Mesendoderm (in vitro differentiated cells): Measurements from ENCODE around the gene ARL13B.

ENCODE experiments used
- DNase-seq: peaks from one replicate; pipeline ENCODE4 v3.0.0; 2013
- H2AK5ac ChIP-seq: 2 replicates; pipeline ENCODE4 v1.6.1; 2013; ENCODE audit warnings: low read length, inconsistent platforms
- H2BK120ac ChIP-seq: 2 replicates; pipeline ENCODE4 v1.6.1; 2013; ENCODE audit warnings: low read depth, mild to moderate bottlenecking, low read length, moderate library complexity, mixed read lengths
- H2BK15ac ChIP-seq: replicated peaks from 2 replicates; pipeline ENCODE4 v1.6.1; 2013; ENCODE audit warnings: low read depth, mild to moderate bottlenecking, moderate library complexity
- H2BK5ac ChIP-seq: 2 replicates; pipeline ENCODE4 v1.6.1; 2013; ENCODE audit warnings: low read length, inconsistent platforms
- H3K18ac ChIP-seq: 2 replicates; pipeline ENCODE4 v1.6.1; 2013; ENCODE audit warnings: mild to moderate bottlenecking, low read length, mixed read lengths
- H3K23ac ChIP-seq: one replicate; pipeline ENCODE4 v1.6.1; 2013; ENCODE audit warnings: low read length
- H3K27ac ChIP-seq: 2 replicates; pipeline ENCODE4 v1.5.1; 2013; ENCODE audit warnings: low read depth, mild to moderate bottlenecking, inconsistent platforms, low read length, moderate library complexity
- H3K27me3 ChIP-seq: 2 replicates; pipeline ENCODE4 v1.6.1; 2013; ENCODE audit warnings: low read length, control low read depth, mild to moderate bottlenecking, inconsistent platforms; ENCODE audit not compliant: insufficient read depth, poor library complexity
- H3K36me3 ChIP-seq: 2 replicates; pipeline ENCODE4 v1.6.1; 2013; ENCODE audit warnings: low read length, inconsistent platforms; ENCODE audit not compliant: control insufficient read depth, insufficient read depth
- H3K4ac ChIP-seq: one replicate; pipeline ENCODE4 v1.6.1; 2013; ENCODE audit warnings: low read depth, mild to moderate bottlenecking, low read length, moderate library complexity
- H3K4me1 ChIP-seq: 2 replicates; pipeline ENCODE4 v1.6.1; 2013; ENCODE audit warnings: low read depth, low read length, inconsistent platforms; ENCODE audit not compliant: control insufficient read depth
- H3K4me2 ChIP-seq: 2 replicates; pipeline ENCODE4 v1.6.1; 2013; ENCODE audit warnings: low read length
- H3K4me3 ChIP-seq: 2 replicates; pipeline ENCODE4 v1.5.1; 2013; ENCODE audit warnings: mild to moderate bottlenecking, low read length
- H3K56ac ChIP-seq: one replicate; pipeline ENCODE4 v1.6.1; 2013; ENCODE audit warnings: low read length
- H3K79me1 ChIP-seq: 2 replicates; pipeline ENCODE4 v1.6.1; 2013; ENCODE audit warnings: low read length, inconsistent platforms
- H3K79me2 ChIP-seq: 2 replicates; pipeline ENCODE4 v1.6.1; 2013; ENCODE audit warnings: mild to moderate bottlenecking, low read length; ENCODE audit not compliant: control insufficient read depth, insufficient read depth
- H3K9ac ChIP-seq: 2 replicates; pipeline ENCODE4 v1.6.1; 2013; ENCODE audit warnings: low read length, inconsistent platforms
- H4K5ac ChIP-seq: one replicate; pipeline ENCODE4 v1.6.1; 2013; ENCODE audit warnings: low read length
- H4K8ac ChIP-seq: one replicate; pipeline ENCODE4 v1.6.1; 2013; ENCODE audit warnings: low read depth, mild to moderate bottlenecking, control low read depth, low read length, moderate library complexity
- WGBS: extraction: QIAGEN DNeasy Blood & Tissue Kit; methylation state at CpG from one replicate; pipeline ENCODE4 v1.1.7; 2013; ENCODE audit warnings: low lambda C conversion rate, missing lambda C conversion rate; ENCODE audit not compliant: insufficient coverage; ENCODE audit errors: extremely low coverage; 5-methylcytosine and 5-hydroxymethylcytosine counted together

Gene ARL13B

GRCh38 chr3:93988283-93988682 is 8.3 kb downstream of the ARL13B start:
- Histone ChIP-seq H3K18ac (no peak overlapping the region), H3K27ac (no peak overlapping the region), H2BK120ac (no peak overlapping the region), H3K23ac (no peak overlapping the region), H3K27me3 (no peaks in the 10 kb centered on the region), H3K9ac (no peak overlapping the region), H3K4ac (no peak overlapping the region), H3K79me1 (peaks cover 3% of the 10 kb centered on the region), H4K8ac (no peak overlapping the region), H3K4me1 (no peaks in the 10 kb centered on the region), H4K5ac (no peak overlapping the region), H3K79me2 (peaks cover 15% of the 10 kb centered on the region), H3K56ac (no peak overlapping the region), H2AK5ac (no peak overlapping the region), H2BK15ac (no peak overlapping the region), H2BK5ac (no peak overlapping the region), H3K4me3 (no peak overlapping the region), H3K36me3 (no peaks in the 10 kb centered on the region), H3K4me2 (no peak overlapping the region)
- no peak for DNase-seq

- no peak overlapping the region for H3K9ac ChIP-seq
- H3K27me3 ChIP-seq: no peaks in the 10 kb centered on the region
- H3K4me1 ChIP-seq: no peaks in the 10 kb centered on the region
- DNase-seq: no peak
- H2BK5ac ChIP-seq: no peak overlapping the region
- no peaks in the 10 kb centered on the region for H3K36me3 ChIP-seq
- H3K4ac ChIP-seq: no peak overlapping the region
- no peak overlapping the region for H2AK5ac ChIP-seq
- peaks cover 13% of the 10 kb centered on the region for H3K79me2 ChIP-seq
- no peak overlapping the region for H3K56ac ChIP-seq
- no peak overlapping the region for H2BK15ac ChIP-seq
- no peak overlapping the region for H4K5ac ChIP-seq
- H3K4me2 ChIP-seq: no peak overlapping the region
- H4K8ac ChIP-seq: no peak overlapping the region
- no peak overlapping the region for H3K23ac ChIP-seq
- no peak overlapping the region for H2BK120ac ChIP-seq
- no CpG with 5 or more reads among the region's 9 CpGs for WGBS
- no peak overlapping the region for H3K27ac ChIP-seq
- no peak overlapping the region for H3K18ac ChIP-seq
- no peak overlapping the region for H3K4me3 ChIP-seq
- H3K79me1 ChIP-seq: peaks cover 3% of the 10 kb centered on the region
Observed at GRCh38 chr3:93988764-93989163, 8.8 kb downstream of the ARL13B start.

DNA sequence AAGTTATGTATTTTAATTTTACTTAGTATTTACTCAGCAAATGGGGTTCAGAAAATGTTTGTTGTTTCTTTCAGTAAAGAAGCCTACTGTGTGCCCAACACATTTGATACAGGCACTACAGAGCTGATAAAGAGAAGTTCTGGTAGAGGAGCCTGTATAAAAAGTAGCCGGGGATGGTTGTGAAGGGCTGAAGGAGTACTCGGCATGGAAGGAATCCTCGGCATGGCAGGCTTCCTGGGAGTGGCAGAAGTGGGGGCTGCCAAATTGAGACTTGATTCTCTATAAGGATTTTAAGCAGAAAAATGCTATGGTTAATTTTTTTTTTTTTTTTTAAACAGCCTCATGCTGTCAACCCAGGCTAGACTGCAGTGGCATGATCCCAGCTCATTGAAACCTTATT is 9.3 kb downstream of the ARL13B start:
- Histone ChIP-seq H4K8ac (no peak overlapping the region), H3K56ac (no peak overlapping the region), H3K36me3 (no peaks in the 10 kb centered on the region), H4K5ac (no peak overlapping the region), H3K23ac (no peak overlapping the region), H3K9ac (no peak overlapping the region), H3K4me3 (no peak overlapping the region), H2AK5ac (no peak overlapping the region), H3K18ac (no peak overlapping the region), H2BK15ac (no peak overlapping the region), H2BK5ac (no peak overlapping the region), H3K27me3 (no peaks in the 10 kb centered on the region), H3K4me2 (no peak overlapping the region), H2BK120ac (no peak overlapping the region), H3K27ac (no peak overlapping the region), H3K79me1 (peaks cover 4% of the 10 kb centered on the region), H3K4ac (no peak overlapping the region), H3K4me1 (no peaks in the 10 kb centered on the region), H3K79me2 (peaks cover 16% of the 10 kb centered on the region)
- WGBS: no CpG with 5 or more reads among the region's 3 CpGs
- peak; percentile 31 for DNase-seq

DNA sequence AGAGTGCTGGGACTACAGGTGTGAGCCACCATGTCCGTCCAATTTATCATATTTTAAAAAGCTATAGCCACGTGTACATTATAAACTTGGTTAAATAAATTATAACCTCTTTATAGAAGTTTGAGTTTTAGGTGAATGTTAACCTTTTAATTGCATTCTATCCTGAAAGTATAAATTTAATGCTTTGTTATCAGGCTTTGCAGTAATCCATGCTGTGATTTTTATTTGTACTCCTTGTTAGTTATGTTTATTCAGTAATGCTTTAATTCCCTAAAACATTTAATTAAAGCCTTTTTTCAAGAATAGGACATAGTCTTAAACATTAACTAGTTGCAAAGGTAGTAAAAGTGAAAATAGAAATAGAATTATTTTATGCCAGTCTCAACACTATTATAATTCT is 11.7 kb downstream of the ARL13B start:
- Histone ChIP-seq H3K4me1 (no peaks in the 10 kb centered on the region), H3K56ac (no peak overlapping the region), H3K23ac (no peak overlapping the region), H3K79me2 (peaks cover 11% of the 10 kb centered on the region), H3K4me2 (no peak overlapping the region), H3K18ac (no peak overlapping the region), H2BK5ac (no peak overlapping the region), H3K27ac (no peak overlapping the region), H4K5ac (no peak overlapping the region), H3K4ac (no peak overlapping the region), H2BK15ac (no peak overlapping the region), H3K9ac (no peak overlapping the region), H3K4me3 (no peak overlapping the region), H3K79me1 (peaks cover 6% of the 10 kb centered on the region), H2AK5ac (no peak overlapping the region), H3K36me3 (no peaks in the 10 kb centered on the region), H4K8ac (no peak overlapping the region), H2BK120ac (no peak overlapping the region), H3K27me3 (no peaks in the 10 kb centered on the region)
- DNase-seq: no peak
- no CpG with 5 or more reads among the region's 2 CpGs for WGBS

DNA sequence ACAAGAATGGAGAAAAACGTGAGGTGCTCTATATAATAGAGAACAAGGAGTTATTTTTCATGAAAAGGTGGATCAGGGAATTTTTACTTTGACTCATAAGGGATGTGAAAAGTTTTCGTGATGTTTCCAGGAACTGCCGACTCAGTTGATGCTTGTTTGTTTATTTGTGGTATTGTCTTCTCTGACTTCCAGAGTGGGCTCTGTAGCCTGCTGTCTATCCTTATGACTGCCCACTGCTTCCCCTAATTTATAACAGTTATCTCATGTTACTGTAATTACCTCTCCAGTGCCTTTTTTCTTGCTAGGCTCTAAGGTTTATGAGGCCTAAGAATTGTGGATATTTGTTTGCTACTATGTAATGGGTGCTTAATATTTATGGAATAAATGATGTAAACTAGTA is 12.3 kb downstream of the ARL13B start:
- no peaks in the 10 kb centered on the region for H3K36me3 ChIP-seq
- no peak overlapping the region for H4K8ac ChIP-seq
- no peak overlapping the region for H3K4me2 ChIP-seq
- no peak overlapping the region for H4K5ac ChIP-seq
- H2AK5ac ChIP-seq: no peak overlapping the region
- H2BK5ac ChIP-seq: no peak overlapping the region
- no peak overlapping the region for H3K23ac ChIP-seq
- peaks cover 11% of the 10 kb centered on the region for H3K79me2 ChIP-seq
- H2BK15ac ChIP-seq: no peak overlapping the region
- H3K4me3 ChIP-seq: no peak overlapping the region
- H3K9ac ChIP-seq: no peak overlapping the region
- no CpG with 5 or more reads among the region's 3 CpGs for WGBS
- no peaks in the 10 kb centered on the region for H3K4me1 ChIP-seq
- H3K27me3 ChIP-seq: no peaks in the 10 kb centered on the region
- H3K4ac ChIP-seq: no peak overlapping the region
- no peak overlapping the region for H3K18ac ChIP-seq
- no peak for DNase-seq
- no peak overlapping the region for H3K56ac ChIP-seq
- H3K27ac ChIP-seq: no peak overlapping the region
- no peak overlapping the region for H2BK120ac ChIP-seq
- H3K79me1 ChIP-seq: peaks cover 8% of the 10 kb centered on the region

DNA sequence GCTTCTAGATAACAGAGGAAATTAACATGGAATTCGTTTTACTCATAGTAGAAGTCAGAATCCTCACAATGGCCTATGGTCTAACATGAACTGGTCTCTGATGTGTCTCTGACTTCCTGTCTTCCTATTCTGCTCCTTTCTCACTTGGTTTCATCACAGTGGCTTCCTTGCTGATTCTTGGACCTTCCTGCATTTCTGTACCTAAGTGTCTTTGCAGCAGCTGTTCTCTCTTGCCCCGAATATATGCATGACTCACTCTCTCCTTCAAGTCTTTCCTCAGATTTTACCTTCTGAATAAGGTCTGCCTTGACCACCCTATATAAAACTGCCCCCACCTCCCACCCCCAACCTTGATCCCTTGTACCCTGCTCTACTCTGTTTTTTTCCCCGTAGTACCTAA is 14.1 kb downstream of the ARL13B start:
- H2AK5ac ChIP-seq: no peak overlapping the region
- H3K18ac ChIP-seq: no peak overlapping the region
- H4K5ac ChIP-seq: no peak overlapping the region
- no peak for DNase-seq
- no peak overlapping the region for H3K27ac ChIP-seq
- H3K79me2 ChIP-seq: peaks cover 8% of the 10 kb centered on the region
- peaks cover 6% of the 10 kb centered on the region for H3K79me1 ChIP-seq
- no peak overlapping the region for H3K56ac ChIP-seq
- no peaks in the 10 kb centered on the region for H3K4me1 ChIP-seq
- no peaks in the 10 kb centered on the region for H3K27me3 ChIP-seq
- no peak overlapping the region for H2BK15ac ChIP-seq
- no peak overlapping the region for H3K4me3 ChIP-seq
- whole genome bisulfite sequencing: no CpG with 5 or more reads among the region's 3 CpGs
- no peak overlapping the region for H3K9ac ChIP-seq
- no peak overlapping the region for H2BK5ac ChIP-seq
- no peaks in the 10 kb centered on the region for H3K36me3 ChIP-seq
- no peak overlapping the region for H4K8ac ChIP-seq
- no peak overlapping the region for H3K4me2 ChIP-seq
- H2BK120ac ChIP-seq: no peak overlapping the region
- H3K4ac ChIP-seq: no peak overlapping the region
- no peak overlapping the region for H3K23ac ChIP-seq
